HepG2 (cell line): Measurements from ENCODE around the gene TRIM67. TPM values are rescaled to one million over a fixed set of nuclear protein-coding genes. Genes with fewer than 3 reads are reported as not detected.
A peak's percentile ranks its signal among the peaks of the same experiment; 100 is the strongest.

Experiments
- ASH2L ChIP-seq: fragments of 300-600, 200-600 bp; sonication (generic); IDR thresholded peaks from 2 replicates; pipeline ENCODE4 v1.7.0; 2017; ENCODE audit warnings: low read depth, mild to moderate bottlenecking, moderate library complexity, mixed read lengths, low read length; ENCODE audit not compliant: insufficient read length
- BRD4 ChIP-seq: sonication (generic); formaldehyde crosslinking; IDR thresholded peaks from 2 replicates; pipeline ENCODE4 v1.4.0; 2020; ENCODE audit warnings: missing genetic modification reagents
- CEBPG ChIP-seq: IDR thresholded peaks from 2 replicates; pipeline ENCODE4 v1.6.1; 2016
- EP300 ChIP-seq, 3 experiments: sonication (generic) in 1 of 3; formaldehyde crosslinking in 1 of 3; IDR thresholded peaks; 2 replicates each; pipeline versions ENCODE4 v1.5.1 to v1.6.1; 2011 to 2020; ENCODE audit warnings: low read depth in 2 of 3, low read length in 2 of 3, borderline replicate concordance in 1 of 3, improper control_type of control experiment in 1 of 3, mild to moderate bottlenecking in 1 of 3, missing genetic modification reagents in 1 of 3, moderate library complexity in 1 of 3
- GABPA ChIP-seq, 2 experiments: IDR thresholded peaks; 2 replicates each; pipeline ENCODE4 v1.6.1; 2011 to 2016; ENCODE audit warnings: low read depth in 2 of 2, low read length in 1 of 2, missing biosample characterization in 1 of 2, missing genetic modification characterization in 1 of 2
- HMG20A ChIP-seq: IDR thresholded peaks from 2 replicates; pipeline ENCODE4 v1.6.1; 2016; ENCODE audit warnings: borderline replicate concordance
- MAFK ChIP-seq, 2 experiments: IDR thresholded peaks in 1 of 2; conservative IDR thresholded peaks in 1 of 2; 2 replicates each; pipeline ENCODE4 v1.6.1; 2011; ENCODE audit warnings: improper control_type of control experiment in 2 of 2, low read length in 2 of 2
- MED8 ChIP-seq: sonication (generic); formaldehyde crosslinking; IDR thresholded peaks from 2 replicates; pipeline ENCODE4 v1.8.1; 2023; ENCODE audit warnings: mild to moderate bottlenecking, missing genetic modification reagents; ENCODE audit not compliant: insufficient replicate concordance
- MEIS1 ChIP-seq: sonication (generic); formaldehyde crosslinking; IDR thresholded peaks from 2 replicates; pipeline ENCODE4 v1.9.0; 2021; ENCODE audit warnings: mild to moderate bottlenecking, missing genetic modification reagents, moderate library complexity, borderline replicate concordance
- MEIS2 ChIP-seq: sonication (generic); formaldehyde crosslinking; IDR thresholded peaks from 2 replicates; pipeline ENCODE4 v1.9.0; 2021; ENCODE audit warnings: mild to moderate bottlenecking, missing genetic modification reagents
- MXD4 ChIP-seq: IDR thresholded peaks from 2 replicates; pipeline ENCODE4 v1.6.1; 2016; ENCODE audit warnings: mild to moderate bottlenecking, missing biosample characterization, missing genetic modification reagents
- POLR2A ChIP-seq, 2 experiments: IDR thresholded peaks; 2 replicates each; pipeline ENCODE4 v1.6.1; 2011; ENCODE audit warnings: low read depth in 2 of 2, low read length in 2 of 2, mild to moderate bottlenecking in 1 of 2, moderate library complexity in 1 of 2; ENCODE audit not compliant: insufficient read depth in 1 of 2
- POLR2AphosphoS2 ChIP-seq: IDR thresholded peaks from 2 replicates; pipeline ENCODE4 v1.6.1; 2011; ENCODE audit warnings: low read depth, low read length, improper control_type of control experiment
- PPARG ChIP-seq: conservative IDR thresholded peaks from 2 replicates; pipeline ENCODE4 v1.6.1; 2016; ENCODE audit warnings: missing biosample characterization, missing genetic modification reagents
- RCOR2 ChIP-seq: IDR thresholded peaks from 2 replicates; pipeline ENCODE4 v1.6.1; 2016; ENCODE audit warnings: missing biosample characterization, missing genetic modification reagents
- SP4 ChIP-seq: sonication (generic); formaldehyde crosslinking; IDR thresholded peaks from 2 replicates; pipeline ENCODE4 v1.8.1; 2023; ENCODE audit warnings: mild to moderate bottlenecking, missing genetic modification reagents
- TEAD3 ChIP-seq: optimal IDR thresholded peaks from 2 replicates; pipeline ENCODE3; 2016; ENCODE audit warnings: borderline replicate concordance
- THAP11 ChIP-seq: IDR thresholded peaks from 2 replicates; pipeline ENCODE4 v1.6.1; 2016; ENCODE audit warnings: missing biosample characterization, missing genetic modification reagents
- THAP9 ChIP-seq: sonication (generic); formaldehyde crosslinking; IDR thresholded peaks from 2 replicates; pipeline ENCODE4; 2020; ENCODE audit warnings: missing genetic modification reagents, mild to moderate bottlenecking, borderline replicate concordance
- ZKSCAN8 ChIP-seq: IDR thresholded peaks from 2 replicates; pipeline ENCODE4 v1.6.1; 2016; ENCODE audit warnings: borderline replicate concordance, missing genetic modification reagents, missing compliant biosample characterization
- ZNF225 ChIP-seq: sonication (generic); formaldehyde crosslinking; IDR thresholded peaks from 2 replicates; pipeline ENCODE4 v1.4.0; 2020; ENCODE audit warnings: mild to moderate bottlenecking, missing genetic modification reagents
- ZNF276 ChIP-seq: sonication (generic); formaldehyde crosslinking; IDR thresholded peaks from 2 replicates; pipeline ENCODE4 v1.4.0; 2020; ENCODE audit warnings: mild to moderate bottlenecking, low read depth, missing genetic modification reagents
- ZNF354B ChIP-seq: sonication (generic); formaldehyde crosslinking; IDR thresholded peaks from 2 replicates; pipeline ENCODE4 v1.8.0; 2022; ENCODE audit warnings: mild to moderate bottlenecking, missing genetic modification reagents
- ZNF496 ChIP-seq: sonication (generic); formaldehyde crosslinking; IDR thresholded peaks from 2 replicates; pipeline ENCODE4 v1.8.1; 2023; ENCODE audit warnings: mild to moderate bottlenecking, moderate library complexity, missing genetic modification reagents; ENCODE audit not compliant: insufficient replicate concordance
- ZNF614 ChIP-seq: IDR thresholded peaks from 2 replicates; pipeline ENCODE4 v1.6.1; 2018; ENCODE audit warnings: missing biosample characterization, missing genetic modification reagents, inconsistent platforms, borderline replicate concordance
- polyA plus RNA-seq, 8 experiments: library from polyadenylated mRNA; depleted of rRNA in 3 of 8; stranded (reverse) in 7 of 8; unstranded in 1 of 8; fragments of >200 nt; fragmentation: Illumina TruSeq in 4 of 8; extraction: Trizol in 4 of 8; gene quantifications; 2 replicates each; pipeline versions ENCODE4 v1.2.1 to v1.2.3, GENCODE V29; 2011 to 2016; ENCODE audit warnings: low read depth in 4 of 8, missing spikeins in 1 of 8, mixed read lengths in 1 of 8; ENCODE audit not compliant: insufficient read depth in 1 of 8
- total RNA-seq, 5 experiments: library from RNA; depleted of rRNA; stranded (reverse); fragments of >200 nt; fragmentation: Illumina TruSeq; extraction: Trizol; gene quantifications; 2 replicates each; pipeline ENCODE4 v1.2.3, GENCODE V29; 2016; ENCODE audit warnings: low read depth in 1 of 5

Gene TRIM67
- total and polyA plus RNA-seq, 2 of the 13 experiments (the other 11 are each of a cell fraction or from before 2014, with no cell fraction given): not detected

- TF ChIP-seq ASH2L: peak; percentile 51
- TF ChIP-seq MXD4: 0 out of 2 replicates have a peak, but pooled peaks have one; percentile 29
- TF ChIP-seq MAFK (conservative IDR thresholded peaks at IDR 0.05 in 1 of 2, IDR thresholded peaks at IDR 0.05 in 1 of 2; ENCODE audit: low read length in 2 of 2): no peak
- TF ChIP-seq POLR2A (IDR thresholded peaks at IDR 0.05; ENCODE audit: insufficient read depth in 1 of 2, low read depth in 2 of 2, low read length in 2 of 2): 0 out of 4 replicates have a peak, but pooled peaks of 1 of the 2 experiments have one; percentile 33
- no peak for TF ChIP-seq THAP9 (CRISPR knock-in tag)
- no peak for TF ChIP-seq SP4 (CRISPR knock-in tag)
- TF ChIP-seq MED8: no peak
- TF ChIP-seq ZNF614 (CRISPR knock-in tag): no peak
- TF ChIP-seq ZNF276 (CRISPR knock-in tag): no peak
- no peak for TF ChIP-seq ZKSCAN8
- no peak for TF ChIP-seq ZNF496 (CRISPR knock-in tag)
- TF ChIP-seq HMG20A: peak; percentile 11; the same call in 1 of the 2 replicates
- no peak for TF ChIP-seq GABPA (IDR thresholded peaks at IDR 0.05; ENCODE audit: low read depth, low read length)
- TF ChIP-seq GABPA (CRISPR knock-in tag; IDR thresholded peaks at IDR 0.05; ENCODE audit: low read depth): no peak
- peak in 1 of 2 experiments; percentile 84; a peak in 3 of 4 replicates for TF ChIP-seq EP300 (IDR thresholded peaks at IDR 0.05; ENCODE audit: low read depth in 2 of 2, low read length in 2 of 2)
- TF ChIP-seq EP300 (CRISPR knock-in tag; IDR thresholded peaks at IDR 0.05; ENCODE audit: borderline replicate concordance): no peak
- 0 out of 2 replicates have a peak, but pooled peaks have one; percentile 15 for TF ChIP-seq MEIS1
- 0 out of 2 replicates have a peak, but pooled peaks have one; percentile 35 for TF ChIP-seq MEIS2 (CRISPR knock-in tag)
- TF ChIP-seq ZNF225 (CRISPR knock-in tag): no peak
- TF ChIP-seq TEAD3 (CRISPR knock-in tag): peak; percentile 42
- peak; percentile 49 for TF ChIP-seq RCOR2 (CRISPR knock-in tag)
- no peak for TF ChIP-seq ZNF354B (CRISPR knock-in tag)
- no peak for TF ChIP-seq THAP11 (CRISPR knock-in tag)
- 0 out of 2 replicates have a peak, but pooled peaks have one; percentile 20 for TF ChIP-seq BRD4 (CRISPR knock-in tag)
- 0 out of 2 replicates have a peak, but pooled peaks have one; percentile 21 for TF ChIP-seq CEBPG (CRISPR knock-in tag)
- TF ChIP-seq PPARG: peak; percentile 85
- TF ChIP-seq POLR2AphosphoS2: no peak
These were observed 71.2 kb downstream of the TRIM67 start (continued) for GRCh38 chr1:231232870-231233734.
